ENCODE measurements around the gene GZMH. TPM values are rescaled to one million over a fixed set of nuclear protein-coding genes. Genes with fewer than 3 reads are reported as not detected.

GZMH gene
- total RNA-seq, 1 experiment from 2014 or later, result not detected

DNA sequence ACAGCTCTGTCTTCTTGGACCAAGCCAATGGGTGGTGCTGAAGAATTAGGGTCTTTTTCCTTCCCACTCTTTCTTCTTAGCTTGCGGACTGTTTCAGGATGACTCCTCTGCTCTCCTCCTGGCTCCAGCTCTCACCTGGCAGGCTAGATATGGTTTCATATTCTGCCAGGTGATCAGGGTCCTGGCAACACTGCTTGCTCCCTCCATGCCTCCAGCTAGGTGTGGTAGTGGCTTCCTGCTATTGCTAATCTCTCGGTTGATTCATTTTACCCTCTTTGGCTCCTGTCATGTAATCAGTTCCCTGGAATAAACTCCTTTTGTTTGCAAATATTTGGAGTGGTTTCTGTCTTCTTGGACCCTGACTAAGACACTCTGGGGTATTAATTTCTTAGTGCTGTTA, 4.3 kb upstream of the GZMH start:
- ATAC-seq, result no peak
- TF ChIP-seq TCF7L2 (IDR thresholded peaks at IDR 0.05; ENCODE audit: low read depth, low read length), result no peak
- no peak for TF ChIP-seq SIN3A (IDR thresholded peaks at IDR 0.05; ENCODE audit: borderline replicate concordance, insufficient read depth, low read depth, low read length)
- no peak for TF ChIP-seq POLR2AphosphoS5 (IDR thresholded peaks at IDR 0.05; ENCODE audit: low read depth, low read length)
- TF ChIP-seq, protein P1, sequence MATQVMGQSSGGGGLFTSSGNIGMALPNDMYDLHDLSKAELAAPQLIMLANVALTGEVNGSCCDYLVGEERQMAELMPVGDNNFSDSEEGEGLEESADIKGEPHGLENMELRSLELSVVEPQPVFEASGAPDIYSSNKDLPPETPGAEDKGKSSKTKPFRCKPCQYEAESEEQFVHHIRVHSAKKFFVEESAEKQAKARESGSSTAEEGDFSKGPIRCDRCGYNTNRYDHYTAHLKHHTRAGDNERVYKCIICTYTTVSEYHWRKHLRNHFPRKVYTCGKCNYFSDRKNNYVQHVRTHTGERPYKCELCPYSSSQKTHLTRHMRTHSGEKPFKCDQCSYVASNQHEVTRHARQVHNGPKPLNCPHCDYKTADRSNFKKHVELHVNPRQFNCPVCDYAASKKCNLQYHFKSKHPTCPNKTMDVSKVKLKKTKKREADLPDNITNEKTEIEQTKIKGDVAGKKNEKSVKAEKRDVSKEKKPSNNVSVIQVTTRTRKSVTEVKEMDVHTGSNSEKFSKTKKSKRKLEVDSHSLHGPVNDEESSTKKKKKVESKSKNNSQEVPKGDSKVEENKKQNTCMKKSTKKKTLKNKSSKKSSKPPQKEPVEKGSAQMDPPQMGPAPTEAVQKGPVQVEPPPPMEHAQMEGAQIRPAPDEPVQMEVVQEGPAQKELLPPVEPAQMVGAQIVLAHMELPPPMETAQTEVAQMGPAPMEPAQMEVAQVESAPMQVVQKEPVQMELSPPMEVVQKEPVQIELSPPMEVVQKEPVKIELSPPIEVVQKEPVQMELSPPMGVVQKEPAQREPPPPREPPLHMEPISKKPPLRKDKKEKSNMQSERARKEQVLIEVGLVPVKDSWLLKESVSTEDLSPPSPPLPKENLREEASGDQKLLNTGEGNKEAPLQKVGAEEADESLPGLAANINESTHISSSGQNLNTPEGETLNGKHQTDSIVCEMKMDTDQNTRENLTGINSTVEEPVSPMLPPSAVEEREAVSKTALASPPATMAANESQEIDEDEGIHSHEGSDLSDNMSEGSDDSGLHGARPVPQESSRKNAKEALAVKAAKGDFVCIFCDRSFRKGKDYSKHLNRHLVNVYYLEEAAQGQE (IDR thresholded peaks at IDR 0.05; ENCODE audit: insufficient read depth in 1 of 2, low read depth in 2 of 2, low read length in 1 of 2), result no peak
- TF ChIP-seq, protein P2, sequence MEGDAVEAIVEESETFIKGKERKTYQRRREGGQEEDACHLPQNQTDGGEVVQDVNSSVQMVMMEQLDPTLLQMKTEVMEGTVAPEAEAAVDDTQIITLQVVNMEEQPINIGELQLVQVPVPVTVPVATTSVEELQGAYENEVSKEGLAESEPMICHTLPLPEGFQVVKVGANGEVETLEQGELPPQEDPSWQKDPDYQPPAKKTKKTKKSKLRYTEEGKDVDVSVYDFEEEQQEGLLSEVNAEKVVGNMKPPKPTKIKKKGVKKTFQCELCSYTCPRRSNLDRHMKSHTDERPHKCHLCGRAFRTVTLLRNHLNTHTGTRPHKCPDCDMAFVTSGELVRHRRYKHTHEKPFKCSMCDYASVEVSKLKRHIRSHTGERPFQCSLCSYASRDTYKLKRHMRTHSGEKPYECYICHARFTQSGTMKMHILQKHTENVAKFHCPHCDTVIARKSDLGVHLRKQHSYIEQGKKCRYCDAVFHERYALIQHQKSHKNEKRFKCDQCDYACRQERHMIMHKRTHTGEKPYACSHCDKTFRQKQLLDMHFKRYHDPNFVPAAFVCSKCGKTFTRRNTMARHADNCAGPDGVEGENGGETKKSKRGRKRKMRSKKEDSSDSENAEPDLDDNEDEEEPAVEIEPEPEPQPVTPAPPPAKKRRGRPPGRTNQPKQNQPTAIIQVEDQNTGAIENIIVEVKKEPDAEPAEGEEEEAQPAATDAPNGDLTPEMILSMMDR (IDR thresholded peaks at IDR 0.05), result no peak
- H3K36me3 ChIP-seq (ENCODE audit: control insufficient read depth, insufficient read depth, low read length), result no peaks in the 10 kb centered on the region
- DNase-seq (ENCODE audit: low read depth, low spot score), result no peak
- no peaks in the 10 kb centered on the region for H3K27me3 ChIP-seq (ENCODE audit: control insufficient read depth, insufficient read depth, low read length)
- intact Hi-C loops (cut with micrococcal nuclease; ENCODE audit: unreplicated experiment), result no loop called here
- ChIA-PET CTCF (no interaction called here), POLR2A (no interaction called here)
- H3K4me1 ChIP-seq (ENCODE audit: control insufficient read depth, insufficient read depth, low read length), result no peaks in the 10 kb centered on the region
- in situ Hi-C loops (cut with HindIII; ENCODE audit: low pct_unique_long_range_greater_than_20kb, low sequenced_read_pairs), result no loop called here
- no peak overlapping the region for H3K4me3 ChIP-seq (ENCODE audit: low read depth in 2 of 2, low read length in 2 of 2)
- no TSS peak for BruUV-seq (replicated peaks)
- no peaks in the 10 kb centered on the region for H3K9me3 ChIP-seq (ENCODE audit: control insufficient read depth, insufficient read depth, low read depth, low read length)
- H3K27ac ChIP-seq (ENCODE audit: low read length), result no peak overlapping the region

DNA sequence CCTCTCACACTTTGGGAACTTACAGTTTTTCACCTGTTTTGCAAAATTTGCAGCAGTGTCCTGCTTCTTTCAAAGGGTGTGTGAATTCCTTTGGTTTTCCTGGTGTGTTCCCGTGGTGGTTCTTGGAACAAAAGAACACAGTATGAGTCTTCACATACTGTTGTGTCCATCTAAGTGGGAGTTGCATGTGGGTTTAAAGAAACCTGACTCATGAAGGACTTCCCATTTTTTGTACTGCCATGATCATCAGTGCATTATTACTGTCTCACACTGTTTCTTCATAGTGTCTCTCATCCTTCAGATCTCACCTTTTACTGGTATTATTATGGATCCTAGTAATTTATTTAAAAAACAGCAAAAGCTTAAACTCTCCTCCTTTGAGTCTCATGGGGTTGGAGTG, 3.8 kb upstream of the GZMH start:
- ChIA-PET POLR2A (interaction anchor here (0.7 kb wide), 1 partner anchor 13 kb away, joined by 3 read pairs; no protein-coding TSS in a partner anchor), CTCF (no interaction called here)
- in situ Hi-C loops (cut with HindIII; ENCODE audit: low pct_unique_long_range_greater_than_20kb, low sequenced_read_pairs), result no loop called here
- H3K36me3 ChIP-seq (ENCODE audit: control insufficient read depth, insufficient read depth, low read length), result no peaks in the 10 kb centered on the region
- no peaks in the 10 kb centered on the region for H3K4me1 ChIP-seq (ENCODE audit: control insufficient read depth, insufficient read depth, low read length)
- no peak overlapping the region for H3K4me3 ChIP-seq (ENCODE audit: low read depth in 2 of 2, low read length in 2 of 2)
- no peak for ATAC-seq
- BruUV-seq (replicated peaks), result no TSS peak
- TF ChIP-seq, protein P2 (IDR thresholded peaks at IDR 0.05), result no peak
- TF ChIP-seq POLR2AphosphoS5 (IDR thresholded peaks at IDR 0.05; ENCODE audit: low read depth, low read length), result no peak
- no peak for TF ChIP-seq TCF7L2 (IDR thresholded peaks at IDR 0.05; ENCODE audit: low read depth, low read length)
- no peak for TF ChIP-seq SIN3A (IDR thresholded peaks at IDR 0.05; ENCODE audit: borderline replicate concordance, insufficient read depth, low read depth, low read length)
- TF ChIP-seq, protein P1 (IDR thresholded peaks at IDR 0.05; ENCODE audit: insufficient read depth in 1 of 2, low read depth in 2 of 2, low read length in 1 of 2), result no peak
- DNase-seq (ENCODE audit: low read depth, low spot score), result no peak
- no peaks in the 10 kb centered on the region for H3K27me3 ChIP-seq (ENCODE audit: control insufficient read depth, insufficient read depth, low read length)
- no peak overlapping the region for H3K27ac ChIP-seq (ENCODE audit: low read length)
- H3K9me3 ChIP-seq (ENCODE audit: control insufficient read depth, insufficient read depth, low read depth, low read length), result no peaks in the 10 kb centered on the region
- intact Hi-C loops (cut with micrococcal nuclease; ENCODE audit: unreplicated experiment), result no loop called here

Measured in Panc1 (cell line).